Thyroid gland (tissue), 4 donors: Measurements from ENCODE around the gene FBLN1.

Source experiments
- POLR2A ChIP-seq, 2 donors: fragments of 450-650 bp; IDR thresholded peaks; one replicate each; pipeline ENCODE4 v1.6.1; 2017; ENCODE audit warnings: antibody characterized with exemption in 2 of 2, mild to moderate bottlenecking in 2 of 2, moderate library complexity in 1 of 2
- TF ChIP-seq, protein P1 (sequence below), 6 experiments: fragments of 200-600 bp in 3 of 6; fragments of 450-650 bp in 3 of 6; sonication (generic) in 3 of 6; IDR thresholded peaks; one replicate each; pipeline ENCODE4 v1.5.1; 2016 to 2019; ENCODE audit warnings: antibody characterized with exemption in 6 of 6, mild to moderate bottlenecking in 2 of 6, inconsistent platforms in 1 of 6, moderate library complexity in 1 of 6

DNA sequence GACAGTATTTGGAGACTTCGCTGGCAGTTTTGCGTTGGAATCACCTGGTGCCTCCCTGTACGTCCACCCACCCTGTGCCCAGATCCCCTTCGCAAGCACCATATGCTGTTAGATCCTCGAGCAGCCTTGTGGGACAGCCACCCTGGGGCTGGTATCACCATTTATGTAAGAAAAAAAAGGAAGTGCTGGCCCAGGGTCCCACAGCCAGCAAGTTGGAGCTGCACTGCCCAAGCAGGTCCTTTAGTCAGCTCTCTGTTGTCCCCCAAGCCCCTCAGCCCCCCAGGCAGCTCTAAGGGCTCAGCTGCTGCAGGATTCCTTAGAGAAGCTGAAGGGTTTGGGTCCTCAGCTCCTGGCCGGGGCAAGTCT lies 80.3 kb downstream of the FBLN1 start:
- TF ChIP-seq, protein P1, sequence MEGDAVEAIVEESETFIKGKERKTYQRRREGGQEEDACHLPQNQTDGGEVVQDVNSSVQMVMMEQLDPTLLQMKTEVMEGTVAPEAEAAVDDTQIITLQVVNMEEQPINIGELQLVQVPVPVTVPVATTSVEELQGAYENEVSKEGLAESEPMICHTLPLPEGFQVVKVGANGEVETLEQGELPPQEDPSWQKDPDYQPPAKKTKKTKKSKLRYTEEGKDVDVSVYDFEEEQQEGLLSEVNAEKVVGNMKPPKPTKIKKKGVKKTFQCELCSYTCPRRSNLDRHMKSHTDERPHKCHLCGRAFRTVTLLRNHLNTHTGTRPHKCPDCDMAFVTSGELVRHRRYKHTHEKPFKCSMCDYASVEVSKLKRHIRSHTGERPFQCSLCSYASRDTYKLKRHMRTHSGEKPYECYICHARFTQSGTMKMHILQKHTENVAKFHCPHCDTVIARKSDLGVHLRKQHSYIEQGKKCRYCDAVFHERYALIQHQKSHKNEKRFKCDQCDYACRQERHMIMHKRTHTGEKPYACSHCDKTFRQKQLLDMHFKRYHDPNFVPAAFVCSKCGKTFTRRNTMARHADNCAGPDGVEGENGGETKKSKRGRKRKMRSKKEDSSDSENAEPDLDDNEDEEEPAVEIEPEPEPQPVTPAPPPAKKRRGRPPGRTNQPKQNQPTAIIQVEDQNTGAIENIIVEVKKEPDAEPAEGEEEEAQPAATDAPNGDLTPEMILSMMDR (IDR thresholded peaks at IDR 0.05), result no peak
- no peak for TF ChIP-seq POLR2A (IDR thresholded peaks at IDR 0.05)
